ENCODE measurements around the gene DDX11.

DNA sequence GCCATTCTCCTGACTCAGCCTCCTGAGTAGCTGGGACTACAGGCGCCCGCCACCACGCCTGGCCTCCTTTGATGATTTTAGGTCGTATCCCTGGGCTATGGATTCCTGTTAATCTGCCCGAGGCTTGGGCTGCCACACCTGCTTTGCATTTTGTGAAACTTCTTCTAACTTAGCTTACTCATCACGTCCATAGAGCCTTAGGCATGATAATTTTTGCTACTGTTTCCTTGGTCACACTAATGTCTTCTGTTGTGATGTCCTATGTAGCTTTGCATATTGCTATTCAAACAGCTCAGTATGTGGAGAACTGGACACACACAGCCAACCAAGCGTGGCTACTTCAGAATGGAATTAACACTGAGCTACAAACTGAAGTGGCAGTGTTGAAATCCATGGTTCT lies 47.5 kb upstream of the DDX11 start:
- TF ChIP-seq EZH2 (IDR thresholded peaks at IDR 0.05; ENCODE audit: low read depth, unreplicated experiment) (no peak), CTCF (conservative IDR thresholded peaks at IDR 0.05; ENCODE audit: low read depth in 2 of 2) (no peak), ZNF331 (CRISPR knock-in tag; IDR thresholded peaks at IDR 0.05; ENCODE audit: low read depth) (no peak), NANOG (IDR thresholded peaks at IDR 0.05; ENCODE audit: borderline replicate concordance) (no peak), REST (IDR thresholded peaks at IDR 0.05; ENCODE audit: unreplicated experiment) (no peak), STAT1 (IDR thresholded peaks at IDR 0.05; ENCODE audit: unreplicated experiment) (no peak), EZH2phosphoT487 (IDR thresholded peaks at IDR 0.05; ENCODE audit: unreplicated experiment) (no peak), POLR2AphosphoS5 (IDR thresholded peaks at IDR 0.05; ENCODE audit: low read depth) (no peak), ZNF114 (CRISPR knock-in tag; IDR thresholded peaks at IDR 0.05) (no peak), ETS1 (IDR thresholded peaks at IDR 0.05) (no peak), CREB1 (CRISPR knock-in tag; IDR thresholded peaks at IDR 0.05; ENCODE audit: low read depth) (no peak), JUNB (IDR thresholded peaks at IDR 0.05; ENCODE audit: unreplicated experiment) (no peak)
- TF ChIP-seq, protein P1, sequence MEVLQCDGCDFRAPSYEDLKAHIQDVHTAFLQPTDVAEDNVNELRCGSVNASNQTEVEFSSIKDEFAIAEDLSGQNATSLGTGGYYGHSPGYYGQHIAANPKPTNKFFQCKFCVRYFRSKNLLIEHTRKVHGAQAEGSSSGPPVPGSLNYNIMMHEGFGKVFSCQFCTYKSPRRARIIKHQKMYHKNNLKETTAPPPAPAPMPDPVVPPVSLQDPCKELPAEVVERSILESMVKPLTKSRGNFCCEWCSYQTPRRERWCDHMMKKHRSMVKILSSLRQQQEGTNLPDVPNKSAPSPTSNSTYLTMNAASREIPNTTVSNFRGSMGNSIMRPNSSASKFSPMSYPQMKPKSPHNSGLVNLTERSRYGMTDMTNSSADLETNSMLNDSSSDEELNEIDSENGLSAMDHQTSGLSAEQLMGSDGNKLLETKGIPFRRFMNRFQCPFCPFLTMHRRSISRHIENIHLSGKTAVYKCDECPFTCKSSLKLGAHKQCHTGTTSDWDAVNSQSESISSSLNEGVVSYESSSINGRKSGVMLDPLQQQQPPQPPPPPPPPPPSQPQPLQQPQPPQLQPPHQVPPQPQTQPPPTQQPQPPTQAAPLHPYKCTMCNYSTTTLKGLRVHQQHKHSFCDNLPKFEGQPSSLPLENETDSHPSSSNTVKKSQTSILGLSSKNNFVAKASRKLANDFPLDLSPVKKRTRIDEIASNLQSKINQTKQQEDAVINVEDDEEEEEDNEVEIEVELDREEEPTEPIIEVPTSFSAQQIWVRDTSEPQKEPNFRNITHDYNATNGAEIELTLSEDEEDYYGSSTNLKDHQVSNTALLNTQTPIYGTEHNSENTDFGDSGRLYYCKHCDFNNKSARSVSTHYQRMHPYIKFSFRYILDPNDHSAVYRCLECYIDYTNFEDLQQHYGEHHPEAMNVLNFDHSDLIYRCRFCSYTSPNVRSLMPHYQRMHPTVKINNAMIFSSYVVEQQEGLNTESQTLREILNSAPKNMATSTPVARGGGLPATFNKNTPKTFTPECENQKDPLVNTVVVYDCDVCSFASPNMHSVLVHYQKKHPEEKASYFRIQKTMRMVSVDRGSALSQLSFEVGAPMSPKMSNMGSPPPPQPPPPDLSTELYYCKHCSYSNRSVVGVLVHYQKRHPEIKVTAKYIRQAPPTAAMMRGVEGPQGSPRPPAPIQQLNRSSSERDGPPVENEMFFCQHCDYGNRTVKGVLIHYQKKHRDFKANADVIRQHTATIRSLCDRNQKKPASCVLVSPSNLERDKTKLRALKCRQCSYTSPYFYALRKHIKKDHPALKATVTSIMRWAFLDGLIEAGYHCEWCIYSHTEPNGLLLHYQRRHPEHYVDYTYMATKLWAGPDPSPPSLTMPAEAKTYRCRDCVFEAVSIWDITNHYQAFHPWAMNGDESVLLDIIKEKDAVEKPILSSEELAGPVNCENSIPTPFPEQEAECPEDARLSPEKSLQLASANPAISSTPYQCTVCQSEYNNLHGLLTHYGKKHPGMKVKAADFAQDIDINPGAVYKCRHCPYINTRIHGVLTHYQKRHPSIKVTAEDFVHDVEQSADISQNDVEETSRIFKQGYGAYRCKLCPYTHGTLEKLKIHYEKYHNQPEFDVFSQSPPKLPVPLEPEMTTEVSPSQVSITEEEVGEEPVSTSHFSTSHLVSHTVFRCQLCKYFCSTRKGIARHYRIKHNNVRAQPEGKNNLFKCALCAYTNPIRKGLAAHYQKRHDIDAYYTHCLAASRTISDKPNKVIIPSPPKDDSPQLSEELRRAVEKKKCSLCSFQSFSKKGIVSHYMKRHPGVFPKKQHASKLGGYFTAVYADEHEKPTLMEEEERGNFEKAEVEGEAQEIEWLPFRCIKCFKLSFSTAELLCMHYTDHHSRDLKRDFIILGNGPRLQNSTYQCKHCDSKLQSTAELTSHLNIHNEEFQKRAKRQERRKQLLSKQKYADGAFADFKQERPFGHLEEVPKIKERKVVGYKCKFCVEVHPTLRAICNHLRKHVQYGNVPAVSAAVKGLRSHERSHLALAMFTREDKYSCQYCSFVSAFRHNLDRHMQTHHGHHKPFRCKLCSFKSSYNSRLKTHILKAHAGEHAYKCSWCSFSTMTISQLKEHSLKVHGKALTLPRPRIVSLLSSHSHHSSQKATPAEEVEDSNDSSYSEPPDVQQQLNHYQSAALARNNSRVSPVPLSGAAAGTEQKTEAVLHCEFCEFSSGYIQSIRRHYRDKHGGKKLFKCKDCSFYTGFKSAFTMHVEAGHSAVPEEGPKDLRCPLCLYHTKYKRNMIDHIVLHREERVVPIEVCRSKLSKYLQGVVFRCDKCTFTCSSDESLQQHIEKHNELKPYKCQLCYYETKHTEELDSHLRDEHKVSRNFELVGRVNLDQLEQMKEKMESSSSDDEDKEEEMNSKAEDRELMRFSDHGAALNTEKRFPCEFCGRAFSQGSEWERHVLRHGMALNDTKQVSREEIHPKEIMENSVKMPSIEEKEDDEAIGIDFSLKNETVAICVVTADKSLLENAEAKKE (CRISPR knock-in tag; IDR thresholded peaks at IDR 0.05) = no peak

All from GM23338 (cell line).